Fibroblast of gingiva (primary cell): ENCODE results near the gene IGFLR1.

ENCODE experiments used
- DNase-seq: peaks from one replicate; pipeline ENCODE4 v3.0.0-alpha.2; 2011; ENCODE audit warnings: low read depth

The IGFLR1 gene

GRCh38 chr19:35742121-35742724 lies at the start of gene IGFLR1:
TSS of gene IGFLR1 (minus strand) at chr19:35742452. CDS start at chr19:35741180, 1,272 bp downstream.
- no peak for DNase-seq

GRCh38 chr19:35791814-35792279 lies 49.6 kb upstream of the IGFLR1 start:
- DNase-seq, result no peak

- no peak for DNase-seq
Measured at GRCh38 chr19:35790981-35791813, 48.9 kb upstream of the IGFLR1 start.

GRCh38 chr19:35789978-35790944 lies 48.0 kb upstream of the IGFLR1 start:
- no peak for DNase-seq

- DNase-seq, result no peak
Measured at GRCh38 chr19:35789195-35789977, 47.1 kb upstream of the IGFLR1 start.

- DNase-seq, result no peak
Measured at GRCh38 chr19:35788205-35788960, 46.1 kb upstream of the IGFLR1 start.

GRCh38 chr19:35787227-35787799 lies 45.1 kb upstream of the IGFLR1 start:
- DNase-seq, result no peak

- DNase-seq, result no peak
Measured at GRCh38 chr19:35786299-35787160, 44.3 kb upstream of the IGFLR1 start.

GRCh38 chr19:35785339-35785627 lies 43.0 kb upstream of the IGFLR1 start:
- no peak for DNase-seq

- DNase-seq, result no peak
Measured at GRCh38 chr19:35784503-35785338, 42.5 kb upstream of the IGFLR1 start.

GRCh38 chr19:35783469-35784434 lies 41.5 kb upstream of the IGFLR1 start:
- no peak for DNase-seq

- DNase-seq, result no peak
Measured at GRCh38 chr19:35782589-35782988, 40.3 kb upstream of the IGFLR1 start.

- DNase-seq, result no peak
Measured at GRCh38 chr19:35781650-35782049, 39.4 kb upstream of the IGFLR1 start.

GRCh38 chr19:35780717-35781116 lies 38.5 kb upstream of the IGFLR1 start:
- no peak for DNase-seq

GRCh38 chr19:35780058-35780457 lies 37.8 kb upstream of the IGFLR1 start:
- DNase-seq, result no peak

- DNase-seq, result no peak
Measured at GRCh38 chr19:35779033-35779432, 36.8 kb upstream of the IGFLR1 start.

GRCh38 chr19:35777961-35778360 lies 35.7 kb upstream of the IGFLR1 start:
- no peak for DNase-seq
